GM12878 (cell line): Measurements from ENCODE around the gene TAC3. TPM values are rescaled to one million over a fixed set of nuclear protein-coding genes. Genes with fewer than 3 reads are reported as not detected.

Source experiments
- ATAC-seq: fragments of 200-7000 bp; cut with Tn5 transposase; 3 replicates; pipeline ENCODE4 v1.9.1; 2020; ENCODE audit warnings: mild to moderate bottlenecking, moderate library complexity
- BruUV-seq: library from RNA; stranded (reverse); fragments of 400-500 nt; replicated peaks from 2 replicates; lab custom pipeline; 2021; lab: Mats Ljungman, UMichigan
- CTCF ChIA-PET: fragments of 300-600 bp; sonication (Branson Sonifier 250); formaldehyde crosslinking; extraction: SDS; loops from one replicate; lab custom pipeline; 2021; ENCODE audit warnings: inconsistent platforms; lab: Yijun Ruan, JAX
- POLR2A ChIA-PET: fragments of 350-600 bp; formaldehyde crosslinking; extraction: SDS; loops from one replicate; lab custom pipeline; 2021; ENCODE audit warnings: inconsistent platforms; lab: Charles Lee
- RAD21 ChIA-PET: fragments of 300-600 bp; sonication (Branson Sonifier 250); formaldehyde crosslinking; loops from one replicate; lab custom pipeline; 2023; ENCODE audit warnings: antibody characterized with exemption; ENCODE audit not compliant: unreplicated experiment; lab: Charles Lee
- SMC1A ChIA-PET: fragments of 300-600 bp; sonication (Branson Sonifier 250); formaldehyde crosslinking; loops from one replicate; lab custom pipeline; 2023; ENCODE audit not compliant: unreplicated experiment, uncharacterized antibody; lab: Charles Lee
- DNase-seq: peaks from one replicate; pipeline ENCODE4 v3.0.0-alpha.2; 2011; ENCODE audit warnings: low read depth, low spot score
- FAIRE-seq: peaks from 3 replicates; lab custom pipeline; 2011; peaks lifted over from hg19 to GRCh38; lab: Jason Lieb, UNC
- H2AFZ ChIP-seq: 2 replicates; pipeline ENCODE4 v1.6.0; 2011; ENCODE audit warnings: low read depth, low read length, control low read depth; ENCODE audit not compliant: control insufficient read depth
- H3K27ac ChIP-seq: 2 replicates; pipeline ENCODE4 v1.5.1; 2011; ENCODE audit warnings: control low read depth; ENCODE audit not compliant: control insufficient read depth, insufficient read depth
- H3K27me3 ChIP-seq, 2 experiments: replicated peaks in 1 of 2; 2 replicates each; pipeline versions ENCODE4 v1.6.0 to v1.6.1; 2011; ENCODE audit warnings: low read length in 1 of 2; ENCODE audit not compliant: control insufficient read depth in 2 of 2, insufficient read depth in 2 of 2
- H3K36me3 ChIP-seq, 2 experiments: 2 replicates each; pipeline ENCODE4 v1.5.1; 2011; ENCODE audit warnings: low read length in 1 of 2; ENCODE audit not compliant: control insufficient read depth in 2 of 2, insufficient read depth in 2 of 2
- H3K4me1 ChIP-seq: 2 replicates; pipeline ENCODE4 v1.6.1; 2011; ENCODE audit warnings: mild to moderate bottlenecking, low read length, moderate library complexity, mixed read lengths; ENCODE audit not compliant: control insufficient read depth, insufficient read depth
- H3K4me2 ChIP-seq: 2 replicates; pipeline ENCODE4 v1.6.0; 2011; ENCODE audit warnings: control low read depth; ENCODE audit not compliant: control insufficient read depth, insufficient read depth
- H3K4me3 ChIP-seq: fragments of 200-600 bp; sonication (generic); 2 replicates; pipeline ENCODE4 v1.5.1; 2016
- H3K79me2 ChIP-seq: 2 replicates; pipeline ENCODE4 v1.6.0; 2011; ENCODE audit warnings: low read length; ENCODE audit not compliant: control insufficient read depth, insufficient read depth
- H3K9ac ChIP-seq: 2 replicates; pipeline ENCODE4 v1.8.0; 2011; ENCODE audit warnings: low read length, control low read depth, mixed read lengths; ENCODE audit not compliant: control insufficient read depth, insufficient read depth
- H3K9me3 ChIP-seq: replicated peaks from 3 replicates; pipeline ENCODE4 v1.5.1; 2011; ENCODE audit warnings: mild to moderate bottlenecking, low read length; ENCODE audit not compliant: control insufficient read depth, insufficient read depth
- H4K20me1 ChIP-seq: 2 replicates; pipeline ENCODE4 v1.6.0; 2011; ENCODE audit not compliant: control insufficient read depth, insufficient read depth
- ATF2 ChIP-seq: IDR thresholded peaks from 2 replicates; pipeline ENCODE4 v1.6.1; 2012; ENCODE audit warnings: low read length, inconsistent platforms
- MXI1 ChIP-seq: fragments of 150-350 bp; IDR thresholded peaks from 2 replicates; pipeline ENCODE4 v1.6.1; 2011; ENCODE audit warnings: low read depth, mild to moderate bottlenecking, inconsistent platforms, low read length, improper control_type of control experiment
- NFXL1 ChIP-seq: fragments of 450-650 bp; IDR thresholded peaks from 2 replicates; pipeline ENCODE4 v1.6.1; 2017; ENCODE audit warnings: antibody characterized with exemption, mild to moderate bottlenecking, borderline replicate concordance
- NKRF ChIP-seq: fragments of 450-650 bp; conservative IDR thresholded peaks from 2 replicates; pipeline ENCODE4 v1.6.1; 2017; ENCODE audit warnings: mild to moderate bottlenecking, moderate library complexity
- NR2C1 ChIP-seq: fragments of 450-650 bp; IDR thresholded peaks from 2 replicates; pipeline ENCODE4 v1.6.1; 2017; ENCODE audit warnings: antibody characterized with exemption, mild to moderate bottlenecking, moderate library complexity
- NR2C2 ChIP-seq: IDR thresholded peaks from 2 replicates; pipeline ENCODE4 v1.6.1; 2011; ENCODE audit warnings: borderline replicate concordance, low read depth; ENCODE audit not compliant: control insufficient read depth, insufficient read length
- PAX5 ChIP-seq: IDR thresholded peaks from 2 replicates; pipeline ENCODE4 v1.6.1; 2011; ENCODE audit warnings: low read depth, low read length, borderline replicate concordance
- PRDM15 ChIP-seq: fragments of 450-650 bp; formaldehyde crosslinking; IDR thresholded peaks from 2 replicates; pipeline ENCODE4 v1.4.0; 2020; ENCODE audit warnings: mild to moderate bottlenecking, moderate library complexity
- SIN3A ChIP-seq: IDR thresholded peaks from 2 replicates; pipeline ENCODE4 v1.6.1; 2012; ENCODE audit warnings: low read depth, low read length, improper control_type of control experiment
- WGBS: methylation state at CpG from one replicate; pipeline ENCODE4 v1.1.6; 2016; ENCODE audit warnings: low lambda C conversion rate; ENCODE audit not compliant: insufficient replicate concordance, insufficient coverage; ENCODE audit errors: missing lambda C conversion rate; 5-methylcytosine and 5-hydroxymethylcytosine counted together
- in situ Hi-C: fragments of 300-500 bp; cut with MboI; formaldehyde crosslinking; loops from 9 replicates; pipeline ENCODE4 v1.14.3; 2018; ENCODE audit warnings: mixed read lengths
- intact Hi-C: fragments of 100-400 bp; cut with micrococcal nuclease; formaldehyde crosslinking; loops from one replicate; pipeline ENCODE4 v1.14.2; 2022; ENCODE audit not compliant: unreplicated experiment
- polyA plus RNA-seq, 11 experiments: library from polyadenylated mRNA; depleted of rRNA in 4 of 11; unstranded in 6 of 11; stranded (reverse) in 5 of 11; fragments of >200 nt; fragmentation: Nextera tagmentation in 4 of 11; fragmentation: Illumina TruSeq in 1 of 11; extraction: Ambion mirVana in 4 of 11; extraction: Trizol in 1 of 11; gene quantifications; 1 replicate in 1 of 11; 2 replicates in 10 of 11; pipeline versions ENCODE4 v1.2.1 to v1.2.3, GENCODE V29; 2011 to 2016; ENCODE audit warnings: inconsistent platforms in 2 of 11, missing spikeins in 2 of 11, low read depth in 1 of 11
- total RNA-seq, 4 experiments: library from RNA; depleted of rRNA in 3 of 4; stranded (reverse); fragments of >200 nt in 3 of 4; fragmentation: Illumina TruSeq in 1 of 4; extraction: Trizol in 1 of 4; gene quantifications; 2 replicates each; pipeline versions ENCODE4 v1.2.1 to v1.2.3, GENCODE V29; 2013 to 2021

The TAC3 gene
- total and polyA plus RNA-seq, 10 of the 15 experiments (the other 5 are each of a cell fraction or from before 2014, with no cell fraction given), result 0.11 to 0.18 (median 0.13) TPM; not detected in 7

GRCh38 chr12:57042695-57043094 lies 26.4 kb upstream of the TAC3 start:
- FAIRE-seq (no peak), ATAC-seq (no peak), DNase-seq (no peak)
- WGBS, result 44% methylated on average over 2 of the region's 2 CpGs
- intact Hi-C loops, result no loop called here
- Histone ChIP-seq H3K4me1 (peaks cover 10% of the 10 kb centered on the region), H3K4me3 (no peak overlapping the region), H3K27me3 (no peaks in the 10 kb centered on the region; a peak in 1 of 4 replicates), H2AFZ (no peak overlapping the region), H4K20me1 (no peaks in the 10 kb centered on the region), H3K79me2 (no peaks in the 10 kb centered on the region), H3K9me3 (no peaks in the 10 kb centered on the region; the same call in 2 of the 3 replicates), H3K9ac (no peak overlapping the region), H3K4me2 (no peak overlapping the region), H3K27ac (no peak overlapping the region), H3K36me3 (no peaks in the 10 kb centered on the region)
- ChIA-PET SMC1A (no interaction called here), CTCF (interaction anchor here (0.6 kb wide), 1 partner anchor 276 kb away, joined by 3 read pairs; no protein-coding TSS in a partner anchor), RAD21 (no interaction called here), POLR2A (no interaction called here)
- in situ Hi-C loops, result no loop called here
- BruUV-seq, result no TSS peak
- TF ChIP-seq MXI1, result no peak
- TF ChIP-seq NKRF, result no peak
- no peak for TF ChIP-seq NR2C2

- 0% methylated on average over 2 of the region's 2 CpGs for WGBS
- ChIA-PET CTCF (interaction anchor here (0.7 to 1.9 kb wide), 8 partner anchors 9 to 168 kb away, joined by 3 to 5 read pairs (median 4); partner anchors contain the start of gene STAT6), SMC1A (interaction anchor here (1.5 to 1.7 kb wide), 2 partner anchors 16 to 28 kb away, joined by 3 to 5 read pairs; no protein-coding TSS in a partner anchor), RAD21 (interaction anchor here (1.1 kb wide), 1 partner anchor 9 kb away, joined by 4 read pairs; no protein-coding TSS in a partner anchor), POLR2A (interaction anchor here (0.9 kb wide), 1 partner anchor 262 kb away, joined by 3 read pairs; no protein-coding TSS in a partner anchor)
- no peaks in the 10 kb centered on the region for H3K36me3 ChIP-seq
- no peak overlapping the region for H3K27ac ChIP-seq
- intact Hi-C loops (no loop called here), in situ Hi-C loops (no loop called here)
- H3K9ac ChIP-seq, result no peak overlapping the region
- H3K27me3 ChIP-seq, result no peaks in the 10 kb centered on the region; a peak in 1 of 4 replicates
- no peaks in the 10 kb centered on the region for H3K4me1 ChIP-seq
- no peak overlapping the region for H2AFZ ChIP-seq
- no peaks in the 10 kb centered on the region for H4K20me1 ChIP-seq
- FAIRE-seq (peak; percentile 54), DNase-seq (no peak), ATAC-seq (no peak)
- no peaks in the 10 kb centered on the region for H3K79me2 ChIP-seq
- no TSS peak for BruUV-seq
- H3K9me3 ChIP-seq, result no peaks in the 10 kb centered on the region; the same call in 2 of the 3 replicates
- no peak overlapping the region for H3K4me3 ChIP-seq
- H3K4me2 ChIP-seq, result no peak overlapping the region
- no peak for TF ChIP-seq SIN3A
- no peak for TF ChIP-seq NR2C1
- TF ChIP-seq PAX5, result no peak
- TF ChIP-seq PRDM15 (CRISPR knock-in tag), result no peak
- no peak for TF ChIP-seq NFXL1
- TF ChIP-seq ATF2, result no peak
Measured at GRCh38 chr12:57040750-57041149, 24.4 kb upstream of the TAC3 start.
